ENCODE data around the gene FZR1. TPM values are rescaled to one million over a fixed set of nuclear protein-coding genes. Genes with fewer than 3 reads are reported as not detected.

The FZR1 gene
- polyA plus RNA-seq, 2 of the 4 experiments (the other 2 are of a cell fraction) = 13.9 to 18.1 TPM

DNA sequence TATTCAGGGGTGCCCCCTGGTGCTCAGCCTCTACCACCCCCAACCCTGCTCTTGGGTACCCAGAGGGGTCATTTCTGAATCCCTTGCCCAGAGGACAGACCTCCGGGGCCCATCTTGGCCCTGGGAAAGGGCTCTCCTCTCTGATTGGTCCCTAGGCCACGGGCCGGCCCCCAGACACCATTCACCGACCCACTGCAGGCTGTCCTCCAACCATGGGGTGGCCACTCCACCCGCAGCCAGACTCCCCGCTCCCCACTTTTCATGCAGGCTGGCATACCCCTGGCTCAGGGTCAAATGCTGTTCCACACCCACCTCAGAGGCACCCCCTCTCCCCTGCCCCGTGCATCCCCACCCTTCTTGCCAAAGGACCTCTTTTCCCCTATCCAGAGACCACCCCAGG, 40.6 kb upstream of the FZR1 start:
- ChIA-PET CTCF (interaction anchor here (2.1 kb wide), 1 partner anchor 7 kb away, joined by 12 read pairs; no protein-coding TSS in a partner anchor), POLR2A (interaction anchor here (1.2 kb wide), 1 partner anchor 24 kb away, joined by 4 read pairs; no protein-coding TSS in a partner anchor)
- FAIRE-seq = no peak
- no peak overlapping the region for H3K4me2 ChIP-seq
- WGBS (ENCODE audit: missing lambda C conversion rate) = 90% methylated on average over 7 of the region's 7 CpGs
- H3K27ac ChIP-seq = peak overlapping the region in 1 of 2 experiments; percentile 65; a peak in 2 of 6 replicates
- no peak for DNase-seq (ENCODE audit: low read depth in 1 of 2, low spot score in 1 of 2)
- peak in 1 of 2 experiments; percentile 14; a peak in 1 of 6 replicates for ATAC-seq
- peaks cover 15% of the 10 kb centered on the region for H3K4me1 ChIP-seq
- TF ChIP-seq SREBF2 (IDR thresholded peaks at IDR 0.05) (no peak), ESRRA (IDR thresholded peaks at IDR 0.05; ENCODE audit: borderline replicate concordance, low read length) (no peak), BHLHE40 (IDR thresholded peaks at IDR 0.05; ENCODE audit: low read depth, low read length) (no peak), CEBPB (IDR thresholded peaks at IDR 0.05) (no peak), POLR2AphosphoS2 (conservative IDR thresholded peaks at IDR 0.05; ENCODE audit: low read length) (no peak), JUN (IDR thresholded peaks at IDR 0.05) (no peak), RAD21 (conservative IDR thresholded peaks at IDR 0.05 in 1 of 2, IDR thresholded peaks at IDR 0.05 in 1 of 2) (no peak), ZSCAN20 (CRISPR knock-in tag; IDR thresholded peaks at IDR 0.05) (no peak), RNF2 (IDR thresholded peaks at IDR 0.05; ENCODE audit: borderline replicate concordance, low read depth) (no peak), HOXB5 (CRISPR knock-in tag; IDR thresholded peaks at IDR 0.05) (no peak), NPAS2 (CRISPR knock-in tag; IDR thresholded peaks at IDR 0.05; ENCODE audit: borderline replicate concordance) (no peak), KDM5A (IDR thresholded peaks at IDR 0.05) (no peak), ZNF302 (CRISPR knock-in tag; IDR thresholded peaks at IDR 0.05) (no peak), CHD4 (IDR thresholded peaks at IDR 0.05; ENCODE audit: borderline replicate concordance) (no peak)
- TF ChIP-seq, protein P1, sequence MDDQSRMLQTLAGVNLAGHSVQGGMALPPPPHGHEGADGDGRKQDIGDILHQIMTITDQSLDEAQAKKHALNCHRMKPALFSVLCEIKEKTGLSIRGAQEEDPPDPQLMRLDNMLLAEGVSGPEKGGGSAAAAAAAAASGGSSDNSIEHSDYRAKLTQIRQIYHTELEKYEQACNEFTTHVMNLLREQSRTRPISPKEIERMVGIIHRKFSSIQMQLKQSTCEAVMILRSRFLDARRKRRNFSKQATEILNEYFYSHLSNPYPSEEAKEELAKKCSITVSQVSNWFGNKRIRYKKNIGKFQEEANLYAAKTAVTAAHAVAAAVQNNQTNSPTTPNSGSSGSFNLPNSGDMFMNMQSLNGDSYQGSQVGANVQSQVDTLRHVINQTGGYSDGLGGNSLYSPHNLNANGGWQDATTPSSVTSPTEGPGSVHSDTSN (IDR thresholded peaks at IDR 0.05) = no peak
- TF ChIP-seq, protein P2, sequence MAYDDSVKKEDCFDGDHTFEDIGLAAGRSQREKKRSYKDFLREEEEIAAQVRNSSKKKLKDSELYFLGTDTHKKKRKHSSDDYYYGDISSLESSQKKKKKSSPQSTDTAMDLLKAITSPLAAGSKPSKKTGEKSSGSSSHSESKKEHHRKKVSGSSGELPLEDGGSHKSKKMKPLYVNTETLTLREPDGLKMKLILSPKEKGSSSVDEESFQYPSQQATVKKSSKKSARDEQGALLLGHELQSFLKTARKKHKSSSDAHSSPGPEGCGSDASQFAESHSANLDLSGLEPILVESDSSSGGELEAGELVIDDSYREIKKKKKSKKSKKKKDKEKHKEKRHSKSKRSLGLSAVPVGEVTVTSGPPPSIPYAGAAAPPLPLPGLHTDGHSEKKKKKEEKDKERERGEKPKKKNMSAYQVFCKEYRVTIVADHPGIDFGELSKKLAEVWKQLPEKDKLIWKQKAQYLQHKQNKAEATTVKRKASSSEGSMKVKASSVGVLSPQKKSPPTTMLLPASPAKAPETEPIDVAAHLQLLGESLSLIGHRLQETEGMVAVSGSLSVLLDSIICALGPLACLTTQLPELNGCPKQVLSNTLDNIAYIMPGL (CRISPR knock-in tag; IDR thresholded peaks at IDR 0.05; ENCODE audit: borderline replicate concordance) = no peak
- peaks cover 10% of the 10 kb centered on the region; the same call in 1 of the 3 replicates for H3K9me3 ChIP-seq
- no peak overlapping the region for H3K4me3 ChIP-seq

DNA sequence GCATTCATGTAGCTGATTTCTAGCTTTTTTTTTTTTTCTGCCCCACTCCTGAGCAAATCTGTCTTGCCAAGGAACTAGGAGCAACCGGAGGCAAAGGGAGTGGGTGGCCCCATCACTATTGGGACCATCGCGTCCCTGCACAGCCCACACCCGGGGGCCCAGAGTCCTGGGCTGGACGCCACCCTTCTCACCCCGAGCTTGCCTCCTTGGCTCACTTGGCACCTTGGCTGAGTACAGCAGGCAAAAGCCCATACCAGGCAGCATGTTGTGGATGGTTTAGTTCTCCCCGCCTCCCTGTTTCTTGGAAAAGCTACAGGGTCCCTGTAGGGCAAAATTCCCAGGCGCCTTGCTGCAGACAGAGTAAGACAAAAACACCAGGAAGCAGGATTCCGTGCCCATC, 39.5 kb upstream of the FZR1 start:
- DNase-seq (ENCODE audit: low read depth in 1 of 2, low spot score in 1 of 2) (no peak), FAIRE-seq (no peak), ATAC-seq (no peak)
- Histone ChIP-seq H3K27ac (peak overlapping the region in 1 of 2 experiments; percentile 65; a peak in 1 of 6 replicates), H3K4me3 (no peak overlapping the region), H3K4me2 (no peak overlapping the region), H3K9me3 (peaks cover 10% of the 10 kb centered on the region; the same call in 1 of the 3 replicates), H3K4me1 (peaks cover 17% of the 10 kb centered on the region)
- POLR2A ChIA-PET = interaction anchor here (0.6 kb wide), 2 partner anchors 130 to 145 kb away, joined by 3 to 4 read pairs; no protein-coding TSS in a partner anchor
- CTCF ChIA-PET = interaction anchor here (0.6 to 0.9 kb wide), 2 partner anchors 46 to 504 kb away, joined by 3 read pairs; no protein-coding TSS in a partner anchor
- WGBS (ENCODE audit: missing lambda C conversion rate) = 92% methylated on average over 6 of the region's 9 CpGs
- TF ChIP-seq TP53 (CRISPR knock-in tag; IDR thresholded peaks at IDR 0.05) (no peak), KDM1A (IDR thresholded peaks at IDR 0.05; ENCODE audit: low read depth) (no peak), ZNF302 (CRISPR knock-in tag; IDR thresholded peaks at IDR 0.05) (no peak), FOSB (CRISPR knock-in tag; IDR thresholded peaks at IDR 0.05) (no peak), RARB (CRISPR knock-in tag; IDR thresholded peaks at IDR 0.05) (no peak), HOXB13 (CRISPR knock-in tag; IDR thresholded peaks at IDR 0.05; ENCODE audit: low read depth) (no peak), HDAC2 (IDR thresholded peaks at IDR 0.05) (no peak), RAD21 (conservative IDR thresholded peaks at IDR 0.05 in 1 of 2, IDR thresholded peaks at IDR 0.05 in 1 of 2) (no peak), JUNB (IDR thresholded peaks at IDR 0.05) (no peak), PHF8 (IDR thresholded peaks at IDR 0.05; ENCODE audit: borderline replicate concordance, low read depth) (no peak), BHLHE40 (IDR thresholded peaks at IDR 0.05; ENCODE audit: low read depth, low read length) (no peak), CEBPB (IDR thresholded peaks at IDR 0.05) (no peak), NPAS2 (CRISPR knock-in tag; IDR thresholded peaks at IDR 0.05; ENCODE audit: borderline replicate concordance) (no peak), MYC (IDR thresholded peaks at IDR 0.05; ENCODE audit: borderline replicate concordance, low read length) (no peak)
- TF ChIP-seq, protein P3, sequence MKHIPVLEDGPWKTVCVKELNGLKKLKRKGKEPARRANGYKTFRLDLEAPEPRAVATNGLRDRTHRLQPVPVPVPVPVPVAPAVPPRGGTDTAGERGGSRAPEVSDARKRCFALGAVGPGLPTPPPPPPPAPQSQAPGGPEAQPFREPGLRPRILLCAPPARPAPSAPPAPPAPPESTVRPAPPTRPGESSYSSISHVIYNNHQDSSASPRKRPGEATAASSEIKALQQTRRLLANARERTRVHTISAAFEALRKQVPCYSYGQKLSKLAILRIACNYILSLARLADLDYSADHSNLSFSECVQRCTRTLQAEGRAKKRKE (CRISPR knock-in tag; IDR thresholded peaks at IDR 0.05; ENCODE audit: low read depth) = no peak
- TF ChIP-seq, protein P4, sequence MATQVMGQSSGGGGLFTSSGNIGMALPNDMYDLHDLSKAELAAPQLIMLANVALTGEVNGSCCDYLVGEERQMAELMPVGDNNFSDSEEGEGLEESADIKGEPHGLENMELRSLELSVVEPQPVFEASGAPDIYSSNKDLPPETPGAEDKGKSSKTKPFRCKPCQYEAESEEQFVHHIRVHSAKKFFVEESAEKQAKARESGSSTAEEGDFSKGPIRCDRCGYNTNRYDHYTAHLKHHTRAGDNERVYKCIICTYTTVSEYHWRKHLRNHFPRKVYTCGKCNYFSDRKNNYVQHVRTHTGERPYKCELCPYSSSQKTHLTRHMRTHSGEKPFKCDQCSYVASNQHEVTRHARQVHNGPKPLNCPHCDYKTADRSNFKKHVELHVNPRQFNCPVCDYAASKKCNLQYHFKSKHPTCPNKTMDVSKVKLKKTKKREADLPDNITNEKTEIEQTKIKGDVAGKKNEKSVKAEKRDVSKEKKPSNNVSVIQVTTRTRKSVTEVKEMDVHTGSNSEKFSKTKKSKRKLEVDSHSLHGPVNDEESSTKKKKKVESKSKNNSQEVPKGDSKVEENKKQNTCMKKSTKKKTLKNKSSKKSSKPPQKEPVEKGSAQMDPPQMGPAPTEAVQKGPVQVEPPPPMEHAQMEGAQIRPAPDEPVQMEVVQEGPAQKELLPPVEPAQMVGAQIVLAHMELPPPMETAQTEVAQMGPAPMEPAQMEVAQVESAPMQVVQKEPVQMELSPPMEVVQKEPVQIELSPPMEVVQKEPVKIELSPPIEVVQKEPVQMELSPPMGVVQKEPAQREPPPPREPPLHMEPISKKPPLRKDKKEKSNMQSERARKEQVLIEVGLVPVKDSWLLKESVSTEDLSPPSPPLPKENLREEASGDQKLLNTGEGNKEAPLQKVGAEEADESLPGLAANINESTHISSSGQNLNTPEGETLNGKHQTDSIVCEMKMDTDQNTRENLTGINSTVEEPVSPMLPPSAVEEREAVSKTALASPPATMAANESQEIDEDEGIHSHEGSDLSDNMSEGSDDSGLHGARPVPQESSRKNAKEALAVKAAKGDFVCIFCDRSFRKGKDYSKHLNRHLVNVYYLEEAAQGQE (IDR thresholded peaks at IDR 0.05) = no peak
- TF ChIP-seq, protein P2 (CRISPR knock-in tag; IDR thresholded peaks at IDR 0.05; ENCODE audit: borderline replicate concordance) = no peak

Data from A549 (cell line).